MM.1S (cell line): ENCODE measurements around the gene PLPPR4.

Experiments used
- DNase-seq: peaks from one replicate; pipeline ENCODE4 v3.0.0-alpha.2; 2015
- H2AFZ ChIP-seq: fragments of 300-600 bp; sonication (generic); 2 replicates; pipeline ENCODE4 v1.6.0; 2016; ENCODE audit warnings: antibody characterized with exemption, low read length
- H3F3A ChIP-seq: fragments of 300-600 bp; sonication (generic); 2 replicates; pipeline ENCODE4 v1.6.1; 2016; ENCODE audit warnings: mild to moderate bottlenecking, antibody characterized with exemption, low read length, moderate library complexity, mixed read lengths; ENCODE audit not compliant: insufficient read depth
- H3K27ac ChIP-seq: fragments of 300-600 bp; sonication (generic); 2 replicates; pipeline ENCODE4 v1.5.1; 2016; ENCODE audit warnings: mild to moderate bottlenecking, low read length
- H3K27me3 ChIP-seq: fragments of 300-600 bp; sonication (generic); replicated peaks from 2 replicates; pipeline ENCODE4 v1.6.0; 2016; ENCODE audit warnings: low read length; ENCODE audit not compliant: insufficient read depth
- H3K36me3 ChIP-seq: fragments of 300-600 bp; sonication (generic); replicated peaks from 2 replicates; pipeline ENCODE4 v1.6.1; 2016; ENCODE audit warnings: mild to moderate bottlenecking, low read length, mixed read lengths; ENCODE audit not compliant: insufficient read depth
- H3K4me1 ChIP-seq: fragments of 300-600 bp; sonication (generic); 2 replicates; pipeline ENCODE4 v1.6.1; 2016; ENCODE audit warnings: low read length, mixed read lengths
- H3K4me2 ChIP-seq: fragments of 300-600 bp; sonication (generic); 2 replicates; pipeline ENCODE4 v1.6.0; 2016; ENCODE audit warnings: low read depth, low read length
- H3K4me3 ChIP-seq: fragments of 300-600 bp; sonication (generic); 2 replicates; pipeline ENCODE4 v1.5.1; 2016; ENCODE audit warnings: low read length, mixed read lengths
- H3K79me2 ChIP-seq: fragments of 300-600 bp; sonication (generic); 2 replicates; pipeline ENCODE4 v1.6.1; 2016; ENCODE audit warnings: mixed run types, low read length, mixed read lengths
- H3K9ac ChIP-seq: fragments of 300-600 bp; sonication (generic); 2 replicates; pipeline ENCODE4 v1.6.1; 2016; ENCODE audit warnings: low read length, mixed read lengths
- H3K9me2 ChIP-seq: fragments of 300-600 bp; sonication (generic); replicated peaks from 2 replicates; pipeline ENCODE4 v1.6.1; 2016; ENCODE audit warnings: mild to moderate bottlenecking, low read length, mixed read lengths; ENCODE audit not compliant: insufficient read depth
- H3K9me3 ChIP-seq: fragments of 300-600 bp; sonication (generic); replicated peaks from 2 replicates; pipeline ENCODE4 v1.6.1; 2016; ENCODE audit warnings: mild to moderate bottlenecking, low read length, mixed read lengths; ENCODE audit not compliant: insufficient read depth
- H4K20me1 ChIP-seq: fragments of 300-600 bp; sonication (generic); 2 replicates; pipeline ENCODE4 v1.6.1; 2016; ENCODE audit warnings: mild to moderate bottlenecking, low read length, moderate library complexity, mixed read lengths; ENCODE audit not compliant: insufficient read depth
- EZH2 ChIP-seq: fragments of 300-600 bp; sonication (generic); optimal IDR thresholded peaks from 2 replicates; pipeline ENCODE3; 2017; ENCODE audit warnings: low read depth, mild to moderate bottlenecking, antibody characterized with exemption, low read length, mixed read lengths
- EZH2phosphoT487 ChIP-seq: fragments of 300-600 bp; sonication (generic); IDR thresholded peaks from 2 replicates; pipeline ENCODE4 v1.6.1; 2018; ENCODE audit warnings: antibody characterized with exemption, low read length
- TF ChIP-seq, protein P1 (sequence below): fragments of 300-600 bp; sonication (generic); IDR thresholded peaks from 2 replicates; pipeline ENCODE4 v1.5.1; 2016; ENCODE audit warnings: antibody characterized with exemption, low read length, mixed read lengths

Gene PLPPR4

GRCh38 chr1:99228153-99228552 lies 36.1 kb upstream of the PLPPR4 start:
- Histone ChIP-seq H3K4me1 (no peaks in the 10 kb centered on the region), H3K4me3 (no peak overlapping the region), H4K20me1 (no peaks in the 10 kb centered on the region), H3K4me2 (no peak overlapping the region), H3K9me3 (no peaks in the 10 kb centered on the region), H3K9ac (no peak overlapping the region), H3K27ac (no peak overlapping the region), H3K79me2 (no peaks in the 10 kb centered on the region), H3K36me3 (no peaks in the 10 kb centered on the region), H2AFZ (no peak overlapping the region), H3F3A (no peaks in the 10 kb centered on the region), H3K9me2 (no peaks in the 10 kb centered on the region), H3K27me3 (no peaks in the 10 kb centered on the region)
- no peak for DNase-seq
- TF ChIP-seq, protein P1, sequence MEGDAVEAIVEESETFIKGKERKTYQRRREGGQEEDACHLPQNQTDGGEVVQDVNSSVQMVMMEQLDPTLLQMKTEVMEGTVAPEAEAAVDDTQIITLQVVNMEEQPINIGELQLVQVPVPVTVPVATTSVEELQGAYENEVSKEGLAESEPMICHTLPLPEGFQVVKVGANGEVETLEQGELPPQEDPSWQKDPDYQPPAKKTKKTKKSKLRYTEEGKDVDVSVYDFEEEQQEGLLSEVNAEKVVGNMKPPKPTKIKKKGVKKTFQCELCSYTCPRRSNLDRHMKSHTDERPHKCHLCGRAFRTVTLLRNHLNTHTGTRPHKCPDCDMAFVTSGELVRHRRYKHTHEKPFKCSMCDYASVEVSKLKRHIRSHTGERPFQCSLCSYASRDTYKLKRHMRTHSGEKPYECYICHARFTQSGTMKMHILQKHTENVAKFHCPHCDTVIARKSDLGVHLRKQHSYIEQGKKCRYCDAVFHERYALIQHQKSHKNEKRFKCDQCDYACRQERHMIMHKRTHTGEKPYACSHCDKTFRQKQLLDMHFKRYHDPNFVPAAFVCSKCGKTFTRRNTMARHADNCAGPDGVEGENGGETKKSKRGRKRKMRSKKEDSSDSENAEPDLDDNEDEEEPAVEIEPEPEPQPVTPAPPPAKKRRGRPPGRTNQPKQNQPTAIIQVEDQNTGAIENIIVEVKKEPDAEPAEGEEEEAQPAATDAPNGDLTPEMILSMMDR: no peak
- TF ChIP-seq EZH2phosphoT487: no peak
- no peak for TF ChIP-seq EZH2

DNA sequence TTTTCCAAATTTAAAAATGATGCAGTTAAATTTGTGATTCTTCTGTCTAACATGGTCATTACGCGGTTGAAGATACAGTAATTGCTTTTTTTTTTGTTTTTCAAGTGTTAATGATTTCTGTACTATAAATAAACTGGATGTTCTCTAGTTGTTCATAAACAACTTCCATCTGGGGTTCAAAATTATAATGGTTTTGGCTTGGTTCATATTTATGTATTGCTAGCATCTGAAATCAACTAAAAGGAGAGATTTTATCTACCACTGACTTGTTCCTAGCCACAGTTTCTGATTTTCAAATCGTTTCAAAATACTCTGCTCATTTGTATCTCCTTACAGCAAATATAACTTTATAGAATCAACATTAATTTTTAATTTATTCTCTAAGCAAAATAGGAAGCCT lies 35.2 kb upstream of the PLPPR4 start:
- Histone ChIP-seq H3K36me3 (no peaks in the 10 kb centered on the region), H3K4me1 (no peaks in the 10 kb centered on the region), H3K4me2 (no peak overlapping the region), H3K27ac (no peak overlapping the region), H3K27me3 (no peaks in the 10 kb centered on the region), H3K9me2 (no peaks in the 10 kb centered on the region), H3K9ac (no peak overlapping the region), H3K9me3 (no peaks in the 10 kb centered on the region), H3K4me3 (no peak overlapping the region), H2AFZ (no peak overlapping the region), H4K20me1 (no peaks in the 10 kb centered on the region), H3F3A (no peaks in the 10 kb centered on the region), H3K79me2 (no peaks in the 10 kb centered on the region)
- DNase-seq: no peak
- TF ChIP-seq EZH2phosphoT487 (no peak), EZH2 (no peak)
- TF ChIP-seq, protein P1: no peak

- H3K4me2 ChIP-seq: no peak overlapping the region
- no peak for DNase-seq
- H3K79me2 ChIP-seq: no peaks in the 10 kb centered on the region
- H3K27ac ChIP-seq: no peak overlapping the region
- H3K9me2 ChIP-seq: no peaks in the 10 kb centered on the region
- no peak overlapping the region for H2AFZ ChIP-seq
- no peaks in the 10 kb centered on the region for H3K9me3 ChIP-seq
- no peak overlapping the region for H3K9ac ChIP-seq
- TF ChIP-seq EZH2phosphoT487 (no peak), EZH2 (no peak)
- TF ChIP-seq, protein P1: no peak
- no peak overlapping the region for H3K4me3 ChIP-seq
- no peaks in the 10 kb centered on the region for H4K20me1 ChIP-seq
- no peaks in the 10 kb centered on the region for H3K36me3 ChIP-seq
- H3K27me3 ChIP-seq: no peaks in the 10 kb centered on the region
- H3F3A ChIP-seq: no peaks in the 10 kb centered on the region
- H3K4me1 ChIP-seq: no peaks in the 10 kb centered on the region
These were observed 33.6 kb upstream of the PLPPR4 start for GRCh38 chr1:99230695-99231094.
